ENCODE data around the gene DMXL1.

Gene DMXL1

GRCh38 chr5:119273391-119273839 lies 202.5 kb downstream of the DMXL1 start:
- ATAC-seq: no peak
- TF ChIP-seq PATZ1 (CRISPR knock-in tag; IDR thresholded peaks at IDR 0.05; ENCODE audit: borderline replicate concordance) (no peak), SNAI2 (CRISPR knock-in tag; IDR thresholded peaks at IDR 0.05) (no peak), RARB (CRISPR knock-in tag; IDR thresholded peaks at IDR 0.05) (no peak), ZNF70 (CRISPR knock-in tag; IDR thresholded peaks at IDR 0.05) (no peak)

GRCh38 chr5:119274030-119274766 lies 203.3 kb downstream of the DMXL1 start:
- peak; percentile 36; the same call in 2 of the 3 replicates for ATAC-seq
- TF ChIP-seq ZNF8 (CRISPR knock-in tag; IDR thresholded peaks at IDR 0.05) (no peak), ARNTL (CRISPR knock-in tag; IDR thresholded peaks at IDR 0.05; ENCODE audit: borderline replicate concordance, low read depth) (no peak), ZC3H10 (CRISPR knock-in tag; IDR thresholded peaks at IDR 0.05) (no peak), OSR1 (CRISPR knock-in tag; IDR thresholded peaks at IDR 0.05) (no peak)

- ATAC-seq: peak; percentile 85
- TF ChIP-seq TCF4 (CRISPR knock-in tag; IDR thresholded peaks at IDR 0.05; ENCODE audit: borderline replicate concordance): no peak
- TF ChIP-seq ESRRG (CRISPR knock-in tag; IDR thresholded peaks at IDR 0.05): no peak
- no peak for TF ChIP-seq ZC3H10 (CRISPR knock-in tag; IDR thresholded peaks at IDR 0.05)
- TF ChIP-seq PPARA (CRISPR knock-in tag; IDR thresholded peaks at IDR 0.05; ENCODE audit: borderline replicate concordance): no peak
- no peak for TF ChIP-seq GLIS3 (CRISPR knock-in tag; IDR thresholded peaks at IDR 0.05)
- TF ChIP-seq ZFP3 (CRISPR knock-in tag; IDR thresholded peaks at IDR 0.05): no peak
- TF ChIP-seq TSHZ2 (CRISPR knock-in tag; IDR thresholded peaks at IDR 0.05): no peak
- no peak for TF ChIP-seq TOX (CRISPR knock-in tag; IDR thresholded peaks at IDR 0.05; ENCODE audit: borderline replicate concordance)
- TF ChIP-seq CSRNP3 (CRISPR knock-in tag; IDR thresholded peaks at IDR 0.05): no peak
- TF ChIP-seq CSDC2 (CRISPR knock-in tag; IDR thresholded peaks at IDR 0.05): no peak
- no peak for TF ChIP-seq ARNTL (CRISPR knock-in tag; IDR thresholded peaks at IDR 0.05; ENCODE audit: borderline replicate concordance, low read depth)
- TF ChIP-seq ZFP30 (CRISPR knock-in tag; IDR thresholded peaks at IDR 0.05): no peak
- no peak for TF ChIP-seq PATZ1 (CRISPR knock-in tag; IDR thresholded peaks at IDR 0.05; ENCODE audit: borderline replicate concordance)
- TF ChIP-seq CREB5 (CRISPR knock-in tag; IDR thresholded peaks at IDR 0.05; ENCODE audit: low read depth): no peak
These were observed 203.9 kb downstream of the DMXL1 start for GRCh38 chr5:119274767-119275130.

- peak; percentile 68 for ATAC-seq
- TF ChIP-seq BACH2 (CRISPR knock-in tag; IDR thresholded peaks at IDR 0.05; ENCODE audit: borderline replicate concordance) (no peak), ESRRG (CRISPR knock-in tag; IDR thresholded peaks at IDR 0.05) (no peak), OSR1 (CRISPR knock-in tag; IDR thresholded peaks at IDR 0.05) (no peak), ISL1 (CRISPR knock-in tag; IDR thresholded peaks at IDR 0.05) (no peak), ZNF70 (CRISPR knock-in tag; IDR thresholded peaks at IDR 0.05) (no peak), TSHZ2 (CRISPR knock-in tag; IDR thresholded peaks at IDR 0.05) (no peak)
These were observed 204.3 kb downstream of the DMXL1 start for GRCh38 chr5:119275146-119275545.
